CD4-positive, CD25-positive, alpha-beta regulatory T cell (primary cell): ENCODE measurements around the gene RNF40. TPM values are rescaled to one million over a fixed set of nuclear protein-coding genes. Genes with fewer than 3 reads are reported as not detected.
"Not testable (repeated sequence)": the region's sequence is repeated elsewhere in the genome, so short reads cannot be mapped to it uniquely, and the experiment has no call there.

Experiments used
- ATAC-seq, 2 donors: fragments of 150-1000 bp; cut with Tn5 transposase; one replicate each; pipeline ENCODE4 v1.10.0; 2021; ENCODE audit warnings: low read depth in 2 of 2, moderate number of reproducible peaks in 2 of 2, moderate library complexity in 1 of 2
- DNase-seq, 3 donors: peaks; one replicate each; pipeline versions ENCODE4 v3.0.0 to v3.0.0-alpha.2; 2012 to 2022; ENCODE audit warnings: mixed read lengths in 1 of 3
- H3K27ac ChIP-seq: one replicate; pipeline ENCODE4 v1.7.0; 2013; ENCODE audit warnings: mild to moderate bottlenecking, low read length; ENCODE audit not compliant: insufficient read depth, poor library complexity, severe bottlenecking
- H3K27me3 ChIP-seq: one replicate; pipeline ENCODE4 v1.7.0; 2013; ENCODE audit warnings: low read length; ENCODE audit not compliant: control insufficient read depth, insufficient read depth
- H3K36me3 ChIP-seq: one replicate; pipeline ENCODE4 v1.7.0; 2013; ENCODE audit warnings: mild to moderate bottlenecking, low read length, moderate library complexity; ENCODE audit not compliant: control insufficient read depth, insufficient read depth
- H3K4me1 ChIP-seq: 2 replicates; pipeline ENCODE4 v1.7.0; 2013; ENCODE audit warnings: mild to moderate bottlenecking, low read length; ENCODE audit not compliant: insufficient read depth, control insufficient read depth, poor library complexity, severe bottlenecking
- H3K4me3 ChIP-seq: one replicate; pipeline ENCODE4 v1.7.0; 2013; ENCODE audit warnings: low read depth, mild to moderate bottlenecking, low read length, moderate library complexity
- H3K9me3 ChIP-seq, 2 experiments: 1 replicate in 1 of 2; 2 replicates in 1 of 2; pipeline ENCODE4 v1.7.0; 2013; ENCODE audit warnings: low read length in 2 of 2, mild to moderate bottlenecking in 1 of 2, moderate library complexity in 1 of 2; ENCODE audit not compliant: control insufficient read depth in 2 of 2
- H3K27ac Mint-ChIP-seq, 3 donors: one replicate each; pipeline ENCODE4 v1.8.0; 2020 to 2022; ENCODE audit warnings: mild to moderate bottlenecking in 3 of 3, mixed read lengths in 3 of 3, moderate library complexity in 2 of 3
- H3K27me3 Mint-ChIP-seq: one replicate; pipeline ENCODE4 v1.8.0; 2022; ENCODE audit warnings: mild to moderate bottlenecking, mixed read lengths
- H3K36me3 Mint-ChIP-seq: one replicate; pipeline ENCODE4 v1.8.0; 2020; ENCODE audit warnings: mixed read lengths
- H3K4me1 Mint-ChIP-seq, 4 donors: one replicate each; pipeline ENCODE4 v1.8.0; 2020 to 2022; ENCODE audit warnings: mixed read lengths in 4 of 4, mild to moderate bottlenecking in 1 of 4
- H3K4me3 Mint-ChIP-seq, 4 donors: one replicate each; pipeline ENCODE4 v1.8.0; 2020 to 2022; ENCODE audit warnings: mild to moderate bottlenecking in 4 of 4, mixed read lengths in 4 of 4, moderate library complexity in 3 of 4
- H3K9me3 Mint-ChIP-seq, 7 donors: one replicate each; pipeline ENCODE4 v1.8.0; 2020 to 2022; ENCODE audit warnings: mixed read lengths in 7 of 7, mild to moderate bottlenecking in 3 of 7, moderate library complexity in 2 of 7
- polyA plus RNA-seq, 4 donors: library from polyadenylated mRNA; unstranded; fragments of 300-500 nt; fragmentation: Illumina TruSeq; gene quantifications; one replicate each; pipeline ENCODE4 v1.2.3, GENCODE V29; 2021
- total RNA-seq: library from RNA; stranded (reverse); gene quantifications from one replicate; pipeline ENCODE4 v1.2.3, GENCODE V29; 2022

The RNF40 gene
- total and polyA plus RNA-seq, 5 donors from 2014 or later, result 19.0 to 66.2 (median 25.9) TPM

DNA sequence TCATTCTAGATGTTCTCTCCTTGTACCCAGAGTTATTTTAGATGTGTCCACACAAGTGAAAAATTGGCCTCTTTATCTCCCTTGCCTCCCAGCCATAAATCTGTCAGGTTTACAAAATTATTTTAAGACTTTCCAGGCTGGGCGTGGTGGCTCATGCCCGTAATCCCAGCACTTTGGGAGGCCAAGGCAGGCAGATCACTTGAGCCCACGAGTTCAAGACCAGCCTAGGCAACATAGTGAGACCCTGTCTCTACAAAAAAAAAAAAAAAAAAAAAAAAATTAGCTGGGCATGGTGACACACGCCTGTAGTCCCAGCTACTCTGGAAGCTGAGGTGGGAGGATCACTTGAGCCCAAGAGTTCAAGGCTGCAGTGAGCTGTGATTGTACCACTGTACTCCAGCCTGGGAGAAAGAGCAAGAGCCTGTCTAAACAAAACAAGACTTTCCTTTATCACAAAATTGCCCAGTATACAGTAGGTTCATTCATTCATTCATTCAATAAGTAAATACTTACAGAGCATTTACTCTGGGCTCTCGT is 46.8 kb downstream of the RNF40 start:
- not testable (repeated sequence) for H3K27ac ChIP-seq, DNase-seq, H3K9me3 Mint-ChIP-seq, H3K36me3 ChIP-seq, H3K4me3 ChIP-seq, H3K27me3 ChIP-seq, ATAC-seq, H3K9me3 ChIP-seq, H3K36me3 Mint-ChIP-seq
- peaks cover 4 to 22% (median 8%) of the 10 kb centered on the region in 4 donors for H3K4me1 Mint-ChIP-seq
- peaks cover 23% of the 10 kb centered on the region for H3K4me1 ChIP-seq
- peak overlapping the region in 1 of 3 donors; percentile 21 for H3K27ac Mint-ChIP-seq
- H3K27me3 Mint-ChIP-seq, result peaks cover 15% of the 10 kb centered on the region
- peak overlapping the region in 1 of 4 donors; percentile 82 for H3K4me3 Mint-ChIP-seq

GRCh38 chr16:30809675-30810074 is 47.6 kb downstream of the RNF40 start:
- not testable (repeated sequence) for ATAC-seq, H3K9me3 ChIP-seq, DNase-seq, H3K9me3 Mint-ChIP-seq, H3K27me3 ChIP-seq, H3K27ac ChIP-seq, H3K4me3 ChIP-seq, H3K36me3 ChIP-seq, H3K36me3 Mint-ChIP-seq
- Mint-ChIP-seq H3K4me1 (peaks cover 5 to 27% (median 11%) of the 10 kb centered on the region in 4 donors), H3K27ac (peak overlapping the region in 1 of 3 donors; percentile 21), H3K27me3 (peaks cover 18% of the 10 kb centered on the region), H3K4me3 (peak overlapping the region in 1 of 4 donors; percentile 82)
- peaks cover 26% of the 10 kb centered on the region for H3K4me1 ChIP-seq

GRCh38 chr16:30813821-30814189 is 51.7 kb downstream of the RNF40 start:
- Mint-ChIP-seq H3K9me3 (no peaks in the 10 kb centered on the region), H3K27ac (peak overlapping the region; percentile 85 to 92 (median 88)), H3K4me3 (peak overlapping the region; percentile 86 to 92 (median 86)), H3K36me3 (no peaks in the 10 kb centered on the region), H3K4me1 (peaks cover 0 to 14% (median 8%) of the 10 kb centered on the region in 4 donors), H3K27me3 (peaks cover 4% of the 10 kb centered on the region)
- DNase-seq (no peak), ATAC-seq (peak in 1 of 2 donors; percentile 1)
- H3K4me3 ChIP-seq, result peak overlapping the region; percentile 78
- H3K36me3 ChIP-seq, result no peaks in the 10 kb centered on the region
- H3K4me1 ChIP-seq, result peaks cover 9% of the 10 kb centered on the region
- no peaks in the 10 kb centered on the region for H3K27me3 ChIP-seq
- H3K27ac ChIP-seq, result peak overlapping the region; percentile 63
- no peaks in the 10 kb centered on the region for H3K9me3 ChIP-seq

DNA sequence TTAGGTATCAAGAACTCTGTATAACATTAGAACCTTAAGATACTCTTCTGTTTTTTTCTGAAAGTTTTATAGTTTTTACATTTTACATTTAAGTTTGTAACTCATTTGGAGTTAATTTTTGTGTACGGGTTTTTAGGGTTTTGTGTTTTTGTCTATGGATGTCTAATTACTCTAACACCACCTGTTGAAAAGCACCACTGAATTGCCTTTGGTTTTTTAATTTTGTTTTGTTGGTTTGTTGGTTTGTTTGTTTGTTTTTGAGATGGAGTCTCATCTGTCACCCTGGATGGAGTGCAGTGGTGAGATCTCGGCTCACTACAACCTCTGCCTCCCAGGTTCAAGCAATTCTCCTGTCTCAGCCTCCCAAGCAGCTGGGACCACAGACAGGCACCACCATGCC is 54.6 kb downstream of the RNF40 start:
- no peaks in the 10 kb centered on the region for H3K27me3 ChIP-seq
- Mint-ChIP-seq H3K9me3 (peaks cover 0 to 1% (median 0%) of the 10 kb centered on the region in 7 donors), H3K36me3 (no peaks in the 10 kb centered on the region), H3K4me3 (no peak overlapping the region), H3K27ac (no peak overlapping the region), H3K27me3 (peaks cover 4% of the 10 kb centered on the region), H3K4me1 (peaks cover 0 to 14% (median 8%) of the 10 kb centered on the region in 4 donors)
- H3K27ac ChIP-seq, result no peak overlapping the region
- H3K4me3 ChIP-seq, result no peak overlapping the region
- H3K36me3 ChIP-seq, result no peaks in the 10 kb centered on the region
- no peak for ATAC-seq
- no peaks in the 10 kb centered on the region for H3K9me3 ChIP-seq
- H3K4me1 ChIP-seq, result peaks cover 9% of the 10 kb centered on the region
- DNase-seq, result no peak

GRCh38 chr16:30820952-30821421 is 58.9 kb downstream of the RNF40 start:
- no peaks in the 10 kb centered on the region for H3K27me3 ChIP-seq
- H3K9me3 ChIP-seq, result no peaks in the 10 kb centered on the region
- DNase-seq, result no peak
- no peak for ATAC-seq
- no peak overlapping the region for H3K27ac ChIP-seq
- H3K4me1 ChIP-seq, result no peaks in the 10 kb centered on the region
- H3K9me3 Mint-ChIP-seq, result peaks cover 0 to 1% (median 0%) of the 10 kb centered on the region in 7 donors
- H3K4me3 ChIP-seq, result no peak overlapping the region
- H3K36me3 Mint-ChIP-seq, result no peaks in the 10 kb centered on the region
- H3K27ac Mint-ChIP-seq, result no peak overlapping the region
- no peak overlapping the region for H3K4me3 Mint-ChIP-seq
- no peaks in the 10 kb centered on the region for H3K4me1 Mint-ChIP-seq
- peaks cover 7% of the 10 kb centered on the region for H3K27me3 Mint-ChIP-seq
- H3K36me3 ChIP-seq, result no peaks in the 10 kb centered on the region

- H3K9me3 Mint-ChIP-seq, DNase-seq, H3K36me3 ChIP-seq, H3K27me3 Mint-ChIP-seq, H3K27ac ChIP-seq, H3K36me3 Mint-ChIP-seq, H3K4me3 ChIP-seq, H3K4me3 Mint-ChIP-seq, H3K27me3 ChIP-seq, H3K4me1 Mint-ChIP-seq, H3K4me1 ChIP-seq, H3K9me3 ChIP-seq, ATAC-seq, H3K27ac Mint-ChIP-seq: not testable (repeated sequence)
Observed at GRCh38 chr16:30821441-30821840, 59.3 kb downstream of the RNF40 start.

DNA sequence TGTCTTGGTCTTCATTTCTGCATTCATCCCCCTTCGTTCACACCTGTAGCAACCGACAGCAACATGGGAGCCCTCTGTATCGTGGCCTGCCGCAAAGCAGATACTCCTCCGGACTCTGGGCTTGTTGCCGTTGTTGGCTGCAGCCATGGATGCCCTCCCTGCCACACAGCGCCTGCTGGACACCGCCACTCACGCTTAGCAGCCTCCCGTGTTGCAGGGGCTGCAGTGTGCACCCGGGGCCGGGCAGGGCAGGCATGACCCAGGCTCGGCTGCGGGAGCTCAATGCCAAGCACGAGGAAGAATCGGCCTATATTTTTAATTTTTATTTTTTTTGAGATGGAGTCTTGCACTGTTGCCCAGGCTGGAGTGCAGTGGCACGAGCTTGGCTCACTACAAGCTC is 59.8 kb downstream of the RNF40 start:
- Mint-ChIP-seq H3K4me3 (no peak overlapping the region), H3K9me3 (peaks cover 0 to 1% (median 0%) of the 10 kb centered on the region in 7 donors), H3K36me3 (no peaks in the 10 kb centered on the region), H3K27me3 (peaks cover 9% of the 10 kb centered on the region), H3K27ac (no peak overlapping the region), H3K4me1 (no peaks in the 10 kb centered on the region)
- ATAC-seq (no peak), DNase-seq (no peak)
- H3K4me1 ChIP-seq, result no peaks in the 10 kb centered on the region
- H3K36me3 ChIP-seq, result no peaks in the 10 kb centered on the region
- no peaks in the 10 kb centered on the region for H3K9me3 ChIP-seq
- no peak overlapping the region for H3K4me3 ChIP-seq
- no peaks in the 10 kb centered on the region for H3K27me3 ChIP-seq
- no peak overlapping the region for H3K27ac ChIP-seq
